IMR-90 (cell line): ENCODE results near the gene ALB. TPM values are rescaled to one million over a fixed set of nuclear protein-coding genes. Genes with fewer than 3 reads are reported as not detected.

Source experiments
- ATAC-seq: fragments of 200-7000 bp; cut with Tn5 transposase; 2 replicates; pipeline ENCODE4 v1.9.1; 2020; ENCODE audit warnings: low read depth, mild to moderate bottlenecking, moderate library complexity
- BruUV-seq: library from RNA; stranded (reverse); fragments of 400-500 nt; replicated peaks from 2 replicates; lab custom pipeline; 2021; lab: Mats Ljungman, UMichigan
- CTCF ChIA-PET: fragments of 300-600 bp; formaldehyde crosslinking; extraction: SDS; loops from one replicate; lab custom pipeline; 2021; ENCODE audit warnings: antibody characterized with exemption; lab: Yijun Ruan, JAX
- POLR2A ChIA-PET: fragments of 300-600 bp; sonication (Branson Sonifier 250); formaldehyde crosslinking; loops from one replicate; lab custom pipeline; 2022; ENCODE audit warnings: antibody characterized with exemption; ENCODE audit not compliant: unreplicated experiment; lab: Charles Lee
- DNase-seq: peaks from one replicate; pipeline ENCODE4 v3.0.0; 2013
- H2AFZ ChIP-seq: replicated peaks from 2 replicates; pipeline ENCODE3; 2013; ENCODE audit warnings: low read length, mild to moderate bottlenecking; ENCODE audit not compliant: poor library complexity
- H2AK5ac ChIP-seq: 2 replicates; pipeline ENCODE4 v1.6.1; 2013; ENCODE audit warnings: low read depth, low read length, inconsistent platforms
- H2AK9ac ChIP-seq: replicated peaks from 2 replicates; pipeline ENCODE3; 2013; ENCODE audit warnings: mild to moderate bottlenecking, low read depth, low read length, moderate library complexity; ENCODE audit not compliant: poor library complexity
- H2BK120ac ChIP-seq: 2 replicates; pipeline ENCODE4 v1.6.1; 2013; ENCODE audit warnings: low read depth, low read length, inconsistent platforms
- H2BK15ac ChIP-seq: 3 replicates; pipeline ENCODE4 v1.6.1; 2013; ENCODE audit warnings: low read depth, low read length, inconsistent platforms
- H2BK20ac ChIP-seq: 2 replicates; pipeline ENCODE4 v1.6.1; 2013; ENCODE audit warnings: low read depth, mild to moderate bottlenecking, inconsistent platforms, low read length, moderate library complexity
- H2BK5ac ChIP-seq: 2 replicates; pipeline ENCODE4 v1.6.1; 2013; ENCODE audit warnings: mild to moderate bottlenecking, low read depth, low read length, inconsistent platforms; ENCODE audit not compliant: poor library complexity, severe bottlenecking
- H3K14ac ChIP-seq: replicated peaks from 2 replicates; pipeline ENCODE4 v1.6.1; 2013; ENCODE audit warnings: low read depth, low read length, inconsistent platforms
- H3K18ac ChIP-seq: 2 replicates; pipeline ENCODE4 v1.6.1; 2013; ENCODE audit warnings: low read depth, low read length, control low read depth
- H3K23ac ChIP-seq: 2 replicates; pipeline ENCODE4 v1.6.1; 2013; ENCODE audit warnings: low read depth, low read length, inconsistent platforms
- H3K27ac ChIP-seq: 2 replicates; pipeline ENCODE4 v1.5.1; 2013; ENCODE audit warnings: mild to moderate bottlenecking, control low read depth, low read length; ENCODE audit not compliant: insufficient read depth
- H3K27me3 ChIP-seq: 2 replicates; pipeline ENCODE4 v1.6.1; 2013; ENCODE audit warnings: low read length; ENCODE audit not compliant: control insufficient read depth, insufficient read depth
- H3K36me3 ChIP-seq: 2 replicates; pipeline ENCODE4 v1.6.1; 2013; ENCODE audit warnings: low read length, mixed read lengths; ENCODE audit not compliant: control insufficient read depth, insufficient read depth
- H3K4ac ChIP-seq: 2 replicates; pipeline ENCODE4 v1.6.1; 2013; ENCODE audit warnings: low read depth, low read length, inconsistent platforms
- H3K4me1 ChIP-seq: 2 replicates; pipeline ENCODE4 v1.6.1; 2013; ENCODE audit warnings: low read length, mixed read lengths; ENCODE audit not compliant: control insufficient read depth, insufficient read depth
- H3K4me2 ChIP-seq: 2 replicates; pipeline ENCODE4 v1.6.1; 2013; ENCODE audit warnings: low read depth, mild to moderate bottlenecking, control low read depth, low read length, moderate library complexity
- H3K4me3 ChIP-seq: 2 replicates; pipeline ENCODE4 v1.5.1; 2013; ENCODE audit warnings: low read depth, mild to moderate bottlenecking, control low read depth, low read length, moderate library complexity; ENCODE audit not compliant: insufficient read depth
- H3K56ac ChIP-seq: 2 replicates; pipeline ENCODE4 v1.6.1; 2013; ENCODE audit warnings: low read length, inconsistent platforms; ENCODE audit not compliant: insufficient read depth; ENCODE audit errors: extremely low read depth
- H3K79me1 ChIP-seq, 2 experiments: 2 replicates each; pipeline ENCODE4 v1.6.1; 2013; ENCODE audit warnings: low read length in 2 of 2, inconsistent platforms in 1 of 2, low read depth in 1 of 2
- H3K9ac ChIP-seq: 2 replicates; pipeline ENCODE4 v1.6.1; 2013; ENCODE audit warnings: low read depth, low read length, control low read depth
- H3K9me1 ChIP-seq: 2 replicates; pipeline ENCODE4 v1.6.1; 2013; ENCODE audit warnings: low read length, inconsistent platforms; ENCODE audit not compliant: insufficient read depth
- H3K9me3 ChIP-seq: 2 replicates; pipeline ENCODE4 v1.6.1; 2013; ENCODE audit warnings: low read length; ENCODE audit not compliant: control insufficient read depth, insufficient read depth
- H4K20me1 ChIP-seq: 2 replicates; pipeline ENCODE4 v1.6.1; 2013; ENCODE audit warnings: low read length, inconsistent platforms; ENCODE audit not compliant: insufficient read depth
- H4K5ac ChIP-seq: 2 replicates; pipeline ENCODE4 v1.6.1; 2013; ENCODE audit warnings: mild to moderate bottlenecking, low read depth, low read length, control low read depth
- H4K8ac ChIP-seq, 2 experiments: 2 replicates each; pipeline ENCODE4 v1.6.1; 2013; ENCODE audit warnings: low read depth in 2 of 2, low read length in 2 of 2, control low read depth in 1 of 2, inconsistent platforms in 1 of 2
- H4K91ac ChIP-seq: 2 replicates; pipeline ENCODE4 v1.6.1; 2013; ENCODE audit warnings: low read depth, low read length, inconsistent platforms; ENCODE audit not compliant: insufficient read depth
- BHLHE40 ChIP-seq: fragments of 150-350 bp; IDR thresholded peaks from 2 replicates; pipeline ENCODE4 v1.6.1; 2016; ENCODE audit warnings: mild to moderate bottlenecking, low read depth, low read length
- CEBPB ChIP-seq: IDR thresholded peaks from 2 replicates; pipeline ENCODE4 v1.6.1; 2012; ENCODE audit warnings: low read depth, low read length, improper control_type of control experiment
- CHD1 ChIP-seq: IDR thresholded peaks from 2 replicates; pipeline ENCODE4 v1.6.1; 2012; ENCODE audit warnings: low read depth, low read length, improper control_type of control experiment
- FOS ChIP-seq: fragments of 150-350 bp; IDR thresholded peaks from 2 replicates; pipeline ENCODE4 v1.6.1; 2016; ENCODE audit warnings: low read depth, low read length
- MAFK ChIP-seq: IDR thresholded peaks from 2 replicates; pipeline ENCODE4 v1.6.1; 2012; ENCODE audit warnings: low read depth, low read length, improper control_type of control experiment
- MAZ ChIP-seq: IDR thresholded peaks from 2 replicates; pipeline ENCODE4 v1.6.1; 2012; ENCODE audit warnings: low read depth, mild to moderate bottlenecking, low read length, improper control_type of control experiment, moderate library complexity, borderline replicate concordance
- MXI1 ChIP-seq: IDR thresholded peaks from 2 replicates; pipeline ENCODE4 v1.6.1; 2012; ENCODE audit warnings: low read depth, mild to moderate bottlenecking, low read length, moderate library complexity, borderline replicate concordance
- NFE2L2 ChIP-seq: fragments of 150-350 bp; IDR thresholded peaks from 2 replicates; pipeline ENCODE4 v1.6.1; 2016; ENCODE audit warnings: low read depth, mild to moderate bottlenecking, low read length
- POLR2A ChIP-seq: IDR thresholded peaks from 2 replicates; pipeline ENCODE4 v1.6.1; 2012; ENCODE audit warnings: mild to moderate bottlenecking, low read depth, low read length
- RAD21 ChIP-seq: IDR thresholded peaks from 2 replicates; pipeline ENCODE4 v1.6.1; 2012; ENCODE audit warnings: low read length, improper control_type of control experiment
- RCOR1 ChIP-seq: IDR thresholded peaks from 2 replicates; pipeline ENCODE4 v1.6.1; 2012; ENCODE audit warnings: mild to moderate bottlenecking, low read length, improper control_type of control experiment; ENCODE audit not compliant: insufficient replicate concordance
- WGBS, 2 experiments: methylation state at CpG; one replicate each; pipeline versions ENCODE4 v1.1.5 to v1.1.7; 2013; ENCODE audit warnings: missing lambda C conversion rate in 2 of 2; ENCODE audit not compliant: insufficient read length in 1 of 2; ENCODE audit errors: extremely low coverage in 2 of 2; 5-methylcytosine and 5-hydroxymethylcytosine counted together
- dilution Hi-C: fragments of 300-500 bp; cut with HindIII; formaldehyde crosslinking; loops from one replicate; pipeline ENCODE4 v1.14.3; 2018; ENCODE audit warnings: low sequenced_read_pairs; ENCODE audit not compliant: unreplicated experiment
- in situ Hi-C: fragments of 300-500 bp; cut with MboI; formaldehyde crosslinking; loops from 3 replicates; pipeline ENCODE4 v1.14.3; 2019; ENCODE audit warnings: low sequenced_read_pairs, inconsistent platforms, mixed read lengths
- intact Hi-C: fragments of 100-400 bp; cut with micrococcal nuclease; formaldehyde crosslinking; loops from 2 replicates; pipeline ENCODE4 v1.10.0; 2022
- polyA plus RNA-seq, 3 experiments: library from polyadenylated mRNA; depleted of rRNA; stranded (reverse); fragments of >200 nt; gene quantifications; 2 replicates each; pipeline ENCODE4 v1.2.3, GENCODE V29; 2012; ENCODE audit warnings: low replicate concordance in 1 of 3
- total RNA-seq: library from RNA; depleted of rRNA; stranded (reverse); fragments of >200 nt; gene quantifications from 2 replicates; pipeline ENCODE4 v1.2.3, GENCODE V29; 2012
- TF ChIP-seq, protein P1 (sequence below): fragments of 150-350 bp; IDR thresholded peaks from 2 replicates; pipeline ENCODE4 v1.6.1; 2017; ENCODE audit warnings: mild to moderate bottlenecking, antibody characterized with exemption, low read length, low read depth
- TF ChIP-seq, protein P2 (sequence below): fragments of 150-350 bp; IDR thresholded peaks from 2 replicates; pipeline ENCODE4 v1.6.1; 2016; ENCODE audit warnings: low read depth, mild to moderate bottlenecking, low read length, moderate library complexity, borderline replicate concordance

Gene ALB
- total and polyA plus RNA-seq, 2 of the 4 experiments (the other 2 are of a cell fraction): not detected

DNA sequence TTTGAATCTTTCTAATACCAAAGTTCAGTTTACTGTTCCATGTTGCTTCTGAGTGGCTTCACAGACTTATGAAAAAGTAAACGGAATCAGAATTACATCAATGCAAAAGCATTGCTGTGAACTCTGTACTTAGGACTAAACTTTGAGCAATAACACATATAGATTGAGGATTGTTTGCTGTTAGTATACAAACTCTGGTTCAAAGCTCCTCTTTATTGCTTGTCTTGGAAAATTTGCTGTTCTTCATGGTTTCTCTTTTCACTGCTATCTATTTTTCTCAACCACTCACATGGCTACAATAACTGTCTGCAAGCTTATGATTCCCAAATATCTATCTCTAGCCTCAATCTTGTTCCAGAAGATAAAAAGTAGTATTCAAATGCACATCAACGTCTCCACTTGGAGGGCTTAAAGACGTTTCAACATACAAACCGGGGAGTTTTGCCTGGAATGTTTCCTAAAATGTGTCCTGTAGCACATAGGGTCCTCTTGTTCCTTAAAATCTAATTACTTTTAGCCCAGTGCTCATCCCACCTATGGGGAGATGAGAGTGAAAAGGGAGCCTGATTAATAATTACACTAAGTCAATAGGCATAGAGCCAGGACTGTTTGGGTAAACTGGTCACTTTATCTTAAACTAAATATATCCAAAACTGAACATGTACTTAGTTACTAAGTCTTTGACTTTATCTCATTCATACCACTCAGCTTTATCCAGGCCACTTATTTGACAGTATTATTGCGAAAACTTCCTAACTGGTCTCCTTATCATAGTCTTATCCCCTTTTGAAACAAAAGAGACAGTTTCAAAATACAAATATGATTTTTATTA lies 28.3 kb downstream of the ALB start:
- H3K4me3 ChIP-seq: no peak overlapping the region
- no peak for TF ChIP-seq BHLHE40
- no peak for TF ChIP-seq MAFK
- TF ChIP-seq NFE2L2: no peak
- no peak for TF ChIP-seq FOS
- TF ChIP-seq, protein P1, sequence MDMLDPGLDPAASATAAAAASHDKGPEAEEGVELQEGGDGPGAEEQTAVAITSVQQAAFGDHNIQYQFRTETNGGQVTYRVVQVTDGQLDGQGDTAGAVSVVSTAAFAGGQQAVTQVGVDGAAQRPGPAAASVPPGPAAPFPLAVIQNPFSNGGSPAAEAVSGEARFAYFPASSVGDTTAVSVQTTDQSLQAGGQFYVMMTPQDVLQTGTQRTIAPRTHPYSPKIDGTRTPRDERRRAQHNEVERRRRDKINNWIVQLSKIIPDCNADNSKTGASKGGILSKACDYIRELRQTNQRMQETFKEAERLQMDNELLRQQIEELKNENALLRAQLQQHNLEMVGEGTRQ: no peak
- TF ChIP-seq MAZ: no peak
- TF ChIP-seq MXI1: no peak
- TF ChIP-seq, protein P2, sequence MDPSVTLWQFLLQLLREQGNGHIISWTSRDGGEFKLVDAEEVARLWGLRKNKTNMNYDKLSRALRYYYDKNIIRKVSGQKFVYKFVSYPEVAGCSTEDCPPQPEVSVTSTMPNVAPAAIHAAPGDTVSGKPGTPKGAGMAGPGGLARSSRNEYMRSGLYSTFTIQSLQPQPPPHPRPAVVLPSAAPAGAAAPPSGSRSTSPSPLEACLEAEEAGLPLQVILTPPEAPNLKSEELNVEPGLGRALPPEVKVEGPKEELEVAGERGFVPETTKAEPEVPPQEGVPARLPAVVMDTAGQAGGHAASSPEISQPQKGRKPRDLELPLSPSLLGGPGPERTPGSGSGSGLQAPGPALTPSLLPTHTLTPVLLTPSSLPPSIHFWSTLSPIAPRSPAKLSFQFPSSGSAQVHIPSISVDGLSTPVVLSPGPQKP: no peak
- TF ChIP-seq RAD21: no peak
- no peak for TF ChIP-seq POLR2A
- TF ChIP-seq CEBPB: no peak
- no peak for TF ChIP-seq RCOR1
- TF ChIP-seq CHD1: no peak
- CTCF ChIA-PET: interaction anchor here (0.6 to 2.0 kb wide), 2 partner anchors 14 to 117 kb away, joined by 4 to 6 read pairs; no protein-coding TSS in a partner anchor
- H3K4me1 ChIP-seq: no peaks in the 10 kb centered on the region
- H3K9me3 ChIP-seq: no peaks in the 10 kb centered on the region
- H2BK120ac ChIP-seq: no peak overlapping the region
- no peak overlapping the region for H3K23ac ChIP-seq
- no peak overlapping the region for H2BK15ac ChIP-seq
- intact Hi-C loops: no loop called here
- in situ Hi-C loops: no loop called here
- no peak overlapping the region for H3K9ac ChIP-seq
- H2AK5ac ChIP-seq: no peak overlapping the region
- no peak overlapping the region for H4K8ac ChIP-seq
- no peak overlapping the region for H4K91ac ChIP-seq
- no TSS peak for BruUV-seq
- no peak overlapping the region for H3K4me2 ChIP-seq
- H2AFZ ChIP-seq: no peak overlapping the region
- no peaks in the 10 kb centered on the region for H3K79me1 ChIP-seq
- POLR2A ChIA-PET: no interaction called here
- no CpG with 5 or more reads among the region's 5 CpGs for WGBS, 2 experiments
- no peak overlapping the region for H3K56ac ChIP-seq
- ATAC-seq: no peak
- H4K5ac ChIP-seq: no peak overlapping the region
- H3K14ac ChIP-seq: no peak overlapping the region
- H3K27me3 ChIP-seq: peaks cover 7% of the 10 kb centered on the region
- dilution Hi-C loops: no loop called here
- no peak overlapping the region for H3K27ac ChIP-seq
- H2AK9ac ChIP-seq: no peak overlapping the region
- H3K18ac ChIP-seq: no peak overlapping the region
- H3K9me1 ChIP-seq: no peaks in the 10 kb centered on the region
- no peak overlapping the region for H3K4ac ChIP-seq
- H2BK20ac ChIP-seq: no peak overlapping the region
- no peaks in the 10 kb centered on the region for H4K20me1 ChIP-seq
- H3K36me3 ChIP-seq: no peaks in the 10 kb centered on the region
- H2BK5ac ChIP-seq: no peak overlapping the region
- DNase-seq: no peak
